Liver (tissue), 9 donors: ENCODE data around the gene STK36. TPM values are rescaled to one million over a fixed set of nuclear protein-coding genes. Genes with fewer than 3 reads are reported as not detected.

ENCODE experiments used
- DNase-seq: peaks from one replicate; pipeline ENCODE4 v3.0.0-alpha.2; 2017; ENCODE audit warnings: low spot score
- H3K27ac ChIP-seq, 2 donors: one replicate each; pipeline ENCODE4 v1.7.0; 2013; ENCODE audit warnings: inconsistent platforms in 2 of 2, low read length in 2 of 2, control low read depth in 1 of 2, low read depth in 1 of 2, mild to moderate bottlenecking in 1 of 2
- H3K27me3 ChIP-seq, 4 donors: one replicate each; pipeline versions ENCODE4 v1.6.1 to v1.7.0; 2013; ENCODE audit warnings: low read length in 3 of 4, inconsistent platforms in 1 of 4, mild to moderate bottlenecking in 1 of 4, moderate library complexity in 1 of 4; ENCODE audit not compliant: control insufficient read depth in 4 of 4, insufficient read depth in 4 of 4
- H3K36me3 ChIP-seq, 4 donors: one replicate each; pipeline versions ENCODE4 v1.6.1 to v1.7.0; 2013; ENCODE audit warnings: low read length in 3 of 4, mild to moderate bottlenecking in 3 of 4, low read depth in 1 of 4, moderate library complexity in 1 of 4; ENCODE audit not compliant: control insufficient read depth in 4 of 4, insufficient read depth in 3 of 4
- H3K4me1 ChIP-seq, 4 donors: one replicate each; pipeline versions ENCODE4 v1.6.1 to v1.7.0; 2013; ENCODE audit warnings: low read length in 3 of 4, mild to moderate bottlenecking in 3 of 4, moderate library complexity in 1 of 4; ENCODE audit not compliant: control insufficient read depth in 4 of 4, insufficient read depth in 4 of 4
- H3K4me3 ChIP-seq, 3 donors: one replicate each; pipeline versions ENCODE4 v1.6.1 to v1.7.0; 2013; ENCODE audit warnings: low read length in 3 of 3, control low read depth in 1 of 3, low read depth in 1 of 3, mild to moderate bottlenecking in 1 of 3
- H3K9ac ChIP-seq, 2 donors: one replicate each; pipeline ENCODE4 v1.7.0; 2013; ENCODE audit warnings: low read length in 2 of 2, mild to moderate bottlenecking in 2 of 2, moderate library complexity in 2 of 2, control low read depth in 1 of 2, low read depth in 1 of 2
- H3K9me3 ChIP-seq, 4 donors: one replicate each; pipeline versions ENCODE4 v1.6.1 to v1.7.0; 2013; ENCODE audit warnings: low read length in 3 of 4; ENCODE audit not compliant: control insufficient read depth in 4 of 4
- EGR1 ChIP-seq, 2 donors: IDR thresholded peaks; 2 replicates each; pipeline ENCODE4 v1.6.1; 2016 to 2018; ENCODE audit warnings: antibody characterized with exemption in 2 of 2, low read depth in 2 of 2
- FOXA1 ChIP-seq: IDR thresholded peaks from 2 replicates; pipeline ENCODE4 v1.6.1; 2016; ENCODE audit warnings: antibody characterized with exemption
- FOXA2 ChIP-seq: IDR thresholded peaks from 2 replicates; pipeline ENCODE4 v1.6.1; 2016; ENCODE audit warnings: antibody characterized with exemption
- HNF4A ChIP-seq, 2 donors: conservative IDR thresholded peaks; 2 replicates each; pipeline ENCODE4 v1.6.1; 2016; ENCODE audit warnings: antibody characterized with exemption in 2 of 2, mild to moderate bottlenecking in 2 of 2
- JUND ChIP-seq, 2 donors: IDR thresholded peaks; 2 replicates each; pipeline ENCODE4 v1.6.1; 2016; ENCODE audit warnings: antibody characterized with exemption in 2 of 2
- NR2F2 ChIP-seq: IDR thresholded peaks from 2 replicates; pipeline ENCODE4 v1.6.1; 2016; ENCODE audit warnings: antibody characterized with exemption
- RXRA ChIP-seq, 2 donors: IDR thresholded peaks; 2 replicates each; pipeline ENCODE4 v1.6.1; 2017 to 2018; ENCODE audit warnings: antibody characterized with exemption in 2 of 2, mild to moderate bottlenecking in 1 of 2
- SP1 ChIP-seq: IDR thresholded peaks from 2 replicates; pipeline ENCODE4 v1.6.1; 2018; ENCODE audit warnings: antibody characterized with exemption, mild to moderate bottlenecking
- TAF1 ChIP-seq: conservative IDR thresholded peaks from 2 replicates; pipeline ENCODE4 v1.6.1; 2016; ENCODE audit warnings: antibody characterized with exemption, mild to moderate bottlenecking
- YY1 ChIP-seq: IDR thresholded peaks from 2 replicates; pipeline ENCODE4 v1.6.1; 2016; ENCODE audit warnings: antibody characterized with exemption, mild to moderate bottlenecking
- WGBS: extraction: QIAGEN DNeasy Blood & Tissue Kit; methylation state at CpG from one replicate; pipeline ENCODE4 v1.1.7; 2013; 5-methylcytosine and 5-hydroxymethylcytosine counted together
- polyA plus RNA-seq, 2 donors: library from polyadenylated mRNA; stranded (reverse) in 1 of 2; unstranded in 1 of 2; fragments of 200-250 nt in 1 of 2; fragments of >200 nt in 1 of 2; fragmentation: Nextera tagmentation in 1 of 2; extraction: Ambion mirVana in 1 of 2; gene quantifications; one replicate each; pipeline versions ENCODE4 v1.2.1 to v1.2.3, GENCODE V29; 2013 to 2015
- total RNA-seq, 2 donors: library from RNA; depleted of rRNA; stranded (reverse); fragments of >200 nt; gene quantifications; one replicate each; pipeline ENCODE4 v1.2.3, GENCODE V29; 2014
- TF ChIP-seq, protein P1 (sequence below): IDR thresholded peaks from 2 replicates; pipeline ENCODE4 v1.6.1; 2016; ENCODE audit warnings: antibody characterized with exemption
- TF ChIP-seq, protein P2 (sequence below): IDR thresholded peaks from 2 replicates; pipeline ENCODE4 v1.6.1; 2016; ENCODE audit warnings: antibody characterized with exemption, mild to moderate bottlenecking
- TF ChIP-seq, protein P3 (sequence below): IDR thresholded peaks from 2 replicates; pipeline ENCODE4 v1.6.1; 2016; ENCODE audit warnings: antibody characterized with exemption
- TF ChIP-seq, protein P4 (sequence below): fragments of 150-350 bp; IDR thresholded peaks from 2 replicates; pipeline ENCODE4 v1.5.1; 2017; ENCODE audit warnings: improper control_type of control experiment, low read depth, low read length; ENCODE audit not compliant: missing input control
- donor health status: healthy.
- donor health status: healthy.
- donor health status: healthy.
- donor health status: healthy.
- donor health status: healthy.

The STK36 gene
- total and polyA plus RNA-seq, 4 donors: 5.1 to 17.2 (median 7.0) TPM

DNA sequence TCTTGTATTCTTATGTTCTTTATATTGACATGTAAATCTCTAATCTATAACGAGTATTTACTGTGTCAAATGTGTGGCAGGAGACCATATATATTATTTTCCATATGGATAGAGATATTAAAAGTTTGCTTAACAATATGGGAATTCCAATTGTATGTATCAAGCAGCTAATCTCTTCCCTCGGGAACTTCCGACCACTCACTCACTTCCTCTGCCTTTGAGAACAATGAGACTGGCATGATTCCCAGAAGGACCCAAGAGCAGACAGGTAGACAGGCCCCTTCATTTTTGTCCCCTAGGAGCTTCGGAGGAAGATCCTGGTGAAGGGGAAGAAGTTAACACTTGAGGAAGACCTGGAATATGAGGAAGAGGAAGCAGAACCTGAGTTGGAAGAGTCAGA lies 40.0 kb upstream of the STK36 start:
- Histone ChIP-seq H3K36me3 (peaks cover 3 to 32% (median 14%) of the 10 kb centered on the region in 4 donors), H3K27ac (no peak overlapping the region), H3K27me3 (no peaks in the 10 kb centered on the region), H3K9ac (no peak overlapping the region), H3K4me1 (no peaks in the 10 kb centered on the region), H3K9me3 (no peaks in the 10 kb centered on the region), H3K4me3 (no peak overlapping the region)
- TF ChIP-seq RXRA (IDR thresholded peaks at IDR 0.05) (no peak), TAF1 (no peak)
- DNase-seq: no peak
- 81% methylated on average over 4 of the region's 4 CpGs for WGBS

DNA sequence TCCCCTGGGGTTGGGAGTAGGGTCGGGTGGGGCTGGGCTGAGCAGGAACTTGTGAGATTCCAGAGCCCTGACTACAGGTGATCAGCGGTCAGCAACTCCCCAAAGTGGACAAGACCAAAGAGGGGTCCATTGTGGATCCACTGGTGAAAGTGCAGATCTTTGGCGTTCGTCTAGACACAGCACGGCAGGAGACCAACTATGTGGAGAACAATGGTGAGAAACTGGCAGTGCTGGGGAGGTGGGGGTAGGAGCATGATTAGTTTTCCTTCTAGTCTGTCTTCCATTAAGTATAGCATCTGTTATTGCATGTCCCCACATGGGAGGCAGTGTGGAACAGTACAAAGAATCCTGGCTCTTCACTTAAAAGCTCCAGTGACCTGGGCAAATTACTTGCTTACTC lies 36.2 kb upstream of the STK36 start:
- no peak for DNase-seq
- H3K4me3 ChIP-seq: no peak overlapping the region
- no peak for TF ChIP-seq NR2F2
- TF ChIP-seq FOXA2: no peak
- no peak for TF ChIP-seq JUND (IDR thresholded peaks at IDR 0.05)
- no peak for TF ChIP-seq EGR1 (IDR thresholded peaks at IDR 0.05; ENCODE audit: low read depth in 2 of 2)
- TF ChIP-seq, protein P1, sequence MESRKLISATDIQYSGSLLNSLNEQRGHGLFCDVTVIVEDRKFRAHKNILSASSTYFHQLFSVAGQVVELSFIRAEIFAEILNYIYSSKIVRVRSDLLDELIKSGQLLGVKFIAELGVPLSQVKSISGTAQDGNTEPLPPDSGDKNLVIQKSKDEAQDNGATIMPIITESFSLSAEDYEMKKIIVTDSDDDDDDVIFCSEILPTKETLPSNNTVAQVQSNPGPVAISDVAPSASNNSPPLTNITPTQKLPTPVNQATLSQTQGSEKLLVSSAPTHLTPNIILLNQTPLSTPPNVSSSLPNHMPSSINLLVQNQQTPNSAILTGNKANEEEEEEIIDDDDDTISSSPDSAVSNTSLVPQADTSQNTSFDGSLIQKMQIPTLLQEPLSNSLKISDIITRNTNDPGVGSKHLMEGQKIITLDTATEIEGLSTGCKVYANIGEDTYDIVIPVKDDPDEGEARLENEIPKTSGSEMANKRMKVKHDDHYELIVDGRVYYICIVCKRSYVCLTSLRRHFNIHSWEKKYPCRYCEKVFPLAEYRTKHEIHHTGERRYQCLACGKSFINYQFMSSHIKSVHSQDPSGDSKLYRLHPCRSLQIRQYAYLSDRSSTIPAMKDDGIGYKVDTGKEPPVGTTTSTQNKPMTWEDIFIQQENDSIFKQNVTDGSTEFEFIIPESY: no peak
- TF ChIP-seq, protein P2, sequence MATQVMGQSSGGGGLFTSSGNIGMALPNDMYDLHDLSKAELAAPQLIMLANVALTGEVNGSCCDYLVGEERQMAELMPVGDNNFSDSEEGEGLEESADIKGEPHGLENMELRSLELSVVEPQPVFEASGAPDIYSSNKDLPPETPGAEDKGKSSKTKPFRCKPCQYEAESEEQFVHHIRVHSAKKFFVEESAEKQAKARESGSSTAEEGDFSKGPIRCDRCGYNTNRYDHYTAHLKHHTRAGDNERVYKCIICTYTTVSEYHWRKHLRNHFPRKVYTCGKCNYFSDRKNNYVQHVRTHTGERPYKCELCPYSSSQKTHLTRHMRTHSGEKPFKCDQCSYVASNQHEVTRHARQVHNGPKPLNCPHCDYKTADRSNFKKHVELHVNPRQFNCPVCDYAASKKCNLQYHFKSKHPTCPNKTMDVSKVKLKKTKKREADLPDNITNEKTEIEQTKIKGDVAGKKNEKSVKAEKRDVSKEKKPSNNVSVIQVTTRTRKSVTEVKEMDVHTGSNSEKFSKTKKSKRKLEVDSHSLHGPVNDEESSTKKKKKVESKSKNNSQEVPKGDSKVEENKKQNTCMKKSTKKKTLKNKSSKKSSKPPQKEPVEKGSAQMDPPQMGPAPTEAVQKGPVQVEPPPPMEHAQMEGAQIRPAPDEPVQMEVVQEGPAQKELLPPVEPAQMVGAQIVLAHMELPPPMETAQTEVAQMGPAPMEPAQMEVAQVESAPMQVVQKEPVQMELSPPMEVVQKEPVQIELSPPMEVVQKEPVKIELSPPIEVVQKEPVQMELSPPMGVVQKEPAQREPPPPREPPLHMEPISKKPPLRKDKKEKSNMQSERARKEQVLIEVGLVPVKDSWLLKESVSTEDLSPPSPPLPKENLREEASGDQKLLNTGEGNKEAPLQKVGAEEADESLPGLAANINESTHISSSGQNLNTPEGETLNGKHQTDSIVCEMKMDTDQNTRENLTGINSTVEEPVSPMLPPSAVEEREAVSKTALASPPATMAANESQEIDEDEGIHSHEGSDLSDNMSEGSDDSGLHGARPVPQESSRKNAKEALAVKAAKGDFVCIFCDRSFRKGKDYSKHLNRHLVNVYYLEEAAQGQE: no peak
- TF ChIP-seq, protein P3, sequence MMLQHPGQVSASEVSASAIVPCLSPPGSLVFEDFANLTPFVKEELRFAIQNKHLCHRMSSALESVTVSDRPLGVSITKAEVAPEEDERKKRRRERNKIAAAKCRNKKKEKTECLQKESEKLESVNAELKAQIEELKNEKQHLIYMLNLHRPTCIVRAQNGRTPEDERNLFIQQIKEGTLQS: no peak
- H3K27ac ChIP-seq: no peak overlapping the region
- no peaks in the 10 kb centered on the region for H3K9me3 ChIP-seq
- H3K27me3 ChIP-seq: no peaks in the 10 kb centered on the region
- peaks cover 13 to 65% (median 39%) of the 10 kb centered on the region in 4 donors for H3K36me3 ChIP-seq
- no peak overlapping the region for H3K9ac ChIP-seq
- 98% methylated on average over 5 of the region's 5 CpGs for WGBS
- no peaks in the 10 kb centered on the region for H3K4me1 ChIP-seq

DNA sequence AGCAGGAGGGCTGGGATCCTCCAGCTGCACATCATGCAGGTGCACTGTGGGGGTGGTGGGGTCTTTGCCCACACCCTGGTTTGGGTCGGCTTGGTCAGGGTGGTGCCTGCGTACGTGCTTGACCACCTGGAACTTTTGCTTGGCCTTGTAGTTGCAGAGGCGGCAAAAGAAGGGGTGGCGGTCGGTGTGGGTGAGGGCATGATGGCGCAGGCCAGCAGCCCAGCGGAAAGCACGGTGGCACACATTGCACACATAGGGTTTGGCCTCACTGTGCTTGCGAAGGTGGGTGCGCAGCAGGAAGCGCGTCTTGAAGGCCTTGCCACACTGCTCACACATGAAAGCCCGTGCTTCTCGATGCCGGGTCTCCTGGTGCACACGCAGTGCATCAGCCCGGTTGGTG lies 33.5 kb upstream of the STK36 start:
- no peak overlapping the region for H3K27ac ChIP-seq
- no peak for DNase-seq
- no peaks in the 10 kb centered on the region for H3K27me3 ChIP-seq
- whole genome bisulfite sequencing: 98% methylated on average over 18 of the region's 18 CpGs
- TF ChIP-seq, protein P1: no peak
- TF ChIP-seq YY1 (no peak), SP1 (no peak), HNF4A (conservative IDR thresholded peaks at IDR 0.05) (no peak), FOXA1 (no peak), TAF1 (no peak), RXRA (IDR thresholded peaks at IDR 0.05) (no peak), FOXA2 (no peak)
- TF ChIP-seq, protein P4, sequence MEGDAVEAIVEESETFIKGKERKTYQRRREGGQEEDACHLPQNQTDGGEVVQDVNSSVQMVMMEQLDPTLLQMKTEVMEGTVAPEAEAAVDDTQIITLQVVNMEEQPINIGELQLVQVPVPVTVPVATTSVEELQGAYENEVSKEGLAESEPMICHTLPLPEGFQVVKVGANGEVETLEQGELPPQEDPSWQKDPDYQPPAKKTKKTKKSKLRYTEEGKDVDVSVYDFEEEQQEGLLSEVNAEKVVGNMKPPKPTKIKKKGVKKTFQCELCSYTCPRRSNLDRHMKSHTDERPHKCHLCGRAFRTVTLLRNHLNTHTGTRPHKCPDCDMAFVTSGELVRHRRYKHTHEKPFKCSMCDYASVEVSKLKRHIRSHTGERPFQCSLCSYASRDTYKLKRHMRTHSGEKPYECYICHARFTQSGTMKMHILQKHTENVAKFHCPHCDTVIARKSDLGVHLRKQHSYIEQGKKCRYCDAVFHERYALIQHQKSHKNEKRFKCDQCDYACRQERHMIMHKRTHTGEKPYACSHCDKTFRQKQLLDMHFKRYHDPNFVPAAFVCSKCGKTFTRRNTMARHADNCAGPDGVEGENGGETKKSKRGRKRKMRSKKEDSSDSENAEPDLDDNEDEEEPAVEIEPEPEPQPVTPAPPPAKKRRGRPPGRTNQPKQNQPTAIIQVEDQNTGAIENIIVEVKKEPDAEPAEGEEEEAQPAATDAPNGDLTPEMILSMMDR: no peak
- TF ChIP-seq, protein P2: no peak
- H3K4me1 ChIP-seq: no peaks in the 10 kb centered on the region
- H3K36me3 ChIP-seq: peaks cover 13 to 78% (median 42%) of the 10 kb centered on the region in 4 donors
- no peak overlapping the region for H3K4me3 ChIP-seq
- no peak overlapping the region for H3K9ac ChIP-seq
- no peaks in the 10 kb centered on the region for H3K9me3 ChIP-seq
